Liver (tissue), 2 donors: ENCODE measurements around the gene NT5DC2.

Experiments used
- CTCF ChIP-seq: fragments of 150-350 bp; IDR thresholded peaks from 2 replicates; pipeline ENCODE4 v1.5.1; 2017; ENCODE audit warnings: improper control_type of control experiment, low read depth, low read length; ENCODE audit not compliant: missing input control
- ZBTB33 ChIP-seq: IDR thresholded peaks from 2 replicates; pipeline ENCODE4 v1.6.1; 2016; ENCODE audit warnings: antibody characterized with exemption
- TF ChIP-seq, protein P1 (sequence below): IDR thresholded peaks from 2 replicates; pipeline ENCODE4 v1.6.1; 2016; ENCODE audit warnings: antibody characterized with exemption, mild to moderate bottlenecking
- donor health status: healthy.

DNA sequence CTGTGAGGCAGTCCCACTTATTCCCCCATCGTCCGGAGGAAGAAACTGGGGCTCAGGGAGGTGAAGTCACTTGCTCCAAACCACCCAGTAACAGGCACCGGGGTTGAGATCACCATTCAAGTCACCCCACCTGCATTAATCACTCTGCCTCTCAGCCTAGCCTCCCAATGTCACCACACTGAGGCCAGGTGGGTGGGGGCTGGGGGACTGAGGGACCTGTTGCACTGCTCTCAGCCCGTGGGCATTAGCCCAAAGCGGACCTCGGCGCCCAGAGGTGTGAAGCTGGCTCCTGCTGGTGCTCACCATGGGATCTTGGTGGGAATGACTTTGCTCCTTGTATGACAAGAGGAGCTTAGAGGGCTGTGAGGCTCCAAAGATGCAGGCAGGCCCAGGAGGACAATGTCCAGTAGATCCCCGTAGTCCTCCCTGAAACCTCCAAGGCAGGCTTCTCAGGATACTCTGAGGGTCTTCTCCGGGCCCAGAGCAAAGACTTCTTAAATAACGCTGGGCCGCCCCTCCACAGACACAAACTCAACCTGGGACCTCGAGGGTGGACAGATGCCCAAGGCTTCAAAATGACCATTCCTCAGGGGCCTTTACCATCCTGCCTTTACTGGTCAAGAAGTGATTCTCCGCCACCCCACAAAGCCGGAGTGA is 1.7 kb downstream of the NT5DC2 start:
- TF ChIP-seq, protein P1, sequence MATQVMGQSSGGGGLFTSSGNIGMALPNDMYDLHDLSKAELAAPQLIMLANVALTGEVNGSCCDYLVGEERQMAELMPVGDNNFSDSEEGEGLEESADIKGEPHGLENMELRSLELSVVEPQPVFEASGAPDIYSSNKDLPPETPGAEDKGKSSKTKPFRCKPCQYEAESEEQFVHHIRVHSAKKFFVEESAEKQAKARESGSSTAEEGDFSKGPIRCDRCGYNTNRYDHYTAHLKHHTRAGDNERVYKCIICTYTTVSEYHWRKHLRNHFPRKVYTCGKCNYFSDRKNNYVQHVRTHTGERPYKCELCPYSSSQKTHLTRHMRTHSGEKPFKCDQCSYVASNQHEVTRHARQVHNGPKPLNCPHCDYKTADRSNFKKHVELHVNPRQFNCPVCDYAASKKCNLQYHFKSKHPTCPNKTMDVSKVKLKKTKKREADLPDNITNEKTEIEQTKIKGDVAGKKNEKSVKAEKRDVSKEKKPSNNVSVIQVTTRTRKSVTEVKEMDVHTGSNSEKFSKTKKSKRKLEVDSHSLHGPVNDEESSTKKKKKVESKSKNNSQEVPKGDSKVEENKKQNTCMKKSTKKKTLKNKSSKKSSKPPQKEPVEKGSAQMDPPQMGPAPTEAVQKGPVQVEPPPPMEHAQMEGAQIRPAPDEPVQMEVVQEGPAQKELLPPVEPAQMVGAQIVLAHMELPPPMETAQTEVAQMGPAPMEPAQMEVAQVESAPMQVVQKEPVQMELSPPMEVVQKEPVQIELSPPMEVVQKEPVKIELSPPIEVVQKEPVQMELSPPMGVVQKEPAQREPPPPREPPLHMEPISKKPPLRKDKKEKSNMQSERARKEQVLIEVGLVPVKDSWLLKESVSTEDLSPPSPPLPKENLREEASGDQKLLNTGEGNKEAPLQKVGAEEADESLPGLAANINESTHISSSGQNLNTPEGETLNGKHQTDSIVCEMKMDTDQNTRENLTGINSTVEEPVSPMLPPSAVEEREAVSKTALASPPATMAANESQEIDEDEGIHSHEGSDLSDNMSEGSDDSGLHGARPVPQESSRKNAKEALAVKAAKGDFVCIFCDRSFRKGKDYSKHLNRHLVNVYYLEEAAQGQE: no peak
- TF ChIP-seq ZBTB33 (no peak), CTCF (no peak)
